NAMALWA (cell line): ENCODE results near the gene VPS8.

Experiments
- DNase-seq: peaks from one replicate; pipeline ENCODE4 v3.0.0-alpha.2; 2015; ENCODE audit warnings: low spot score

The VPS8 gene

DNA sequence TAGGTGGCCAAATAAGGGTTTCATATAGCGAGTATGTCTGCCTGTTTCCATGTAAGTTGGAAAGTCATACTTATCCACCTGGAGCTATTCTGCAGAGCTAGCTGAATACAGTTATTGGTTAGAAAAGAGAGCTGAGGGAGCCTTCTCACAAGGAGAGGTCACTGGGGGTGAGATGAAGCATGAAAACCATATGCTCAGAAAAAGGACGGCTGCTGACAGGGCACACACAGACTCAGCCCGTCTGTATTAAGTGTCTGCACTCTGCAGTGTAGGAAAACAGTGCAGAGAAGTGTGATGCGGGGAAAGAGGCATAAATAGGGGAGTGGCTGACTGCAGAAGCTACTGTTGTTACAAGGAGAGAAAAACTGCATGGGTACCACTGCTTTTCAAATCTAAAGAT lies 282.7 kb downstream of the VPS8 start:
- DNase-seq = no peak
